ENCODE data around the gene DRP2.
A peak's percentile ranks its signal among the peaks of the same experiment; 100 is the strongest.
"Not testable (repeated sequence)": the region's sequence is repeated elsewhere in the genome, so short reads cannot be mapped to it uniquely, and the experiment has no call there.

The DRP2 gene

DNA sequence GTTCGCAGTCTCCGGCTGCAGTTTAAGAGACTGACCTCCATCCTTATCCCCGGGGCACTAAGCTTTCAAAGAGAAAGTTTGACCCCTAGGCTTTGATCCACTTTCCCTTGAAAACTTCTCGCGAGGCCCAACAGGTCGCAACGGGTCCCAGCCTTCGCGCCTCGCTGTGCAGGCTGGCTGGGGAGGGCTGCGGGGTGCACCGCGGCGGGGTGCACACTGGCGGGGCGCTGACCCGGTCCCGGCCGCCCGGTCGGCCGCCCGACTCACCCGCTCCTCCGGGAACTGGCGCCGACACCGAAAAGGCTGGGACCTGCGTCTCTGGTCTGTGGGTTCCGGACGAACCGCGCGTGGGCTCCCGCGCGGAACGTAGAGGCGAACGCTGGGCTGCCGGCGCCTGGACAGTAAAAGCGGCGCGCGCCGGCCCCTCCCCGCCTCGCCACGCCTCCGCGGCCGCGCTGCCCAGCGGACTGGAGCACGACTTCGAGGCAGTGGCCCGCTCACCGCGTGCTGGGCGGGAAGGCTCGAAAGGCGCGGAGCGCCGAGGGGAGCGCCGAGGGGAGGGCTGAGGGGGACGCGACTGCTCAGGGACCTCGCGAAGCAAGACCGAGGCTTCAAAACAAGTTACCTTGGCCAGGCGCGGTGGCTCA lies 71.5 kb downstream of the DRP2 start, which contains the start of gene TAF7L:
Gene TAF7L (minus strand): TSS at position 378 of the 647 bp plus-strand sequence. CDS start 3,791 bp downstream, outside the sequence.
- no peak within 1 kb of the TSS for H3K27ac ChIP-seq (ENCODE audit: low read depth, low read length, severe bottlenecking)
- no peaks in the 10 kb centered on the region for H3K36me3 ChIP-seq (ENCODE audit: control insufficient read depth, insufficient read depth, low read length)
- H3K4me1 ChIP-seq (ENCODE audit: control insufficient read depth, insufficient read depth, low read length, poor library complexity, severe bottlenecking), result no peaks in the 10 kb centered on the region
- H3K4me3 ChIP-seq (ENCODE audit: extremely low read depth, insufficient read depth, low read length, poor library complexity, severe bottlenecking), result peak within 1 kb of the TSS; percentile 2
- no peaks in the 10 kb centered on the region for H3K9me3 ChIP-seq (ENCODE audit: control insufficient read depth, low read length)
- 54 to 79% methylated on average over 42 to 50 of the region's 75 CpGs for WGBS, 2 experiments (ENCODE audit: insufficient coverage in 2 of 2)

DNA sequence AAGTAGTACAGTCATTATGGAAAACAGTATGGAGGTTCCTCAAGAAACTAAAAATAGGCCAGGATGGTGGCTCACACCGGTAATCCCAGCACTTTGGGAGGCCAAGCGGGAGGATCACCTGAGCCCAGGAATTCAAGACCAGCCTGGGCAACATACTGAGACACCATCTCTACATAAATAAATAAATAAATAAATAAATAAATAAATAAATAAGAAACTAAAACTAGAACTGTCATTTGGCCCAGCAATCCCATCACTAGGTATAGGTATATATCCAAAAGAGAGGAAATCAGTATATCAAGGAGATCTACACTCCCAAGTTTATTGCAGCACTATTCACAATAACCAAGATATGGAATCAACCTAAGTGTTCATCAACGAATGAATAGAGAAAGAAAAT lies 76.0 kb downstream of the DRP2 start:
- H3K36me3 ChIP-seq (ENCODE audit: control insufficient read depth, insufficient read depth, low read length); H3K9me3 ChIP-seq (ENCODE audit: control insufficient read depth, low read length); H3K4me3 ChIP-seq (ENCODE audit: extremely low read depth, insufficient read depth, low read length, poor library complexity, severe bottlenecking); H3K4me1 ChIP-seq (ENCODE audit: control insufficient read depth, insufficient read depth, low read length, poor library complexity, severe bottlenecking); H3K27ac ChIP-seq (ENCODE audit: low read depth, low read length, severe bottlenecking): not testable (repeated sequence)
- no CpG with 5 or more reads among the region's 3 CpGs for WGBS, 2 experiments (ENCODE audit: insufficient coverage in 2 of 2)

GRCh38 chrX:101303790-101304189 lies 84.2 kb downstream of the DRP2 start:
- Histone ChIP-seq H3K4me1 (ENCODE audit: control insufficient read depth, insufficient read depth, low read length, poor library complexity, severe bottlenecking) (no peaks in the 10 kb centered on the region), H3K36me3 (ENCODE audit: control insufficient read depth, insufficient read depth, low read length) (no peaks in the 10 kb centered on the region), H3K27ac (ENCODE audit: low read depth, low read length, severe bottlenecking) (no peak overlapping the region), H3K9me3 (ENCODE audit: control insufficient read depth, low read length) (no peaks in the 10 kb centered on the region), H3K4me3 (ENCODE audit: extremely low read depth, insufficient read depth, low read length, poor library complexity, severe bottlenecking) (no peak overlapping the region)
- WGBS, 2 experiments (ENCODE audit: insufficient coverage in 2 of 2), result no CpG with 5 or more reads among the region's 1 CpG

Measured in mesodermal cell (in vitro differentiated cells).